H9 (cell line): ENCODE results near the gene GRAMD1B. TPM values are rescaled to one million over a fixed set of nuclear protein-coding genes. Genes with fewer than 3 reads are reported as not detected.

Experiments
- DNase-seq: peaks from one replicate; pipeline ENCODE4 v3.0.0-alpha.2; 2017
- H2AFZ ChIP-seq: one replicate; pipeline ENCODE4 v1.6.1; 2013; ENCODE audit warnings: mild to moderate bottlenecking, low read length, control low read depth, moderate library complexity
- H2AK5ac ChIP-seq: 2 replicates; pipeline ENCODE4 v1.6.1; 2013; ENCODE audit warnings: low read length, control low read depth, mixed read lengths; ENCODE audit not compliant: insufficient read length
- H2BK120ac ChIP-seq: one replicate; pipeline ENCODE4 v1.6.1; 2013; ENCODE audit warnings: low read depth, mild to moderate bottlenecking, low read length, control low read depth, inconsistent platforms; ENCODE audit not compliant: poor library complexity, severe bottlenecking
- H2BK12ac ChIP-seq: 2 replicates; pipeline ENCODE4 v1.6.1; 2013; ENCODE audit warnings: low read length, control low read depth, mixed read lengths, low read depth; ENCODE audit not compliant: insufficient read length
- H2BK15ac ChIP-seq: 2 replicates; pipeline ENCODE4 v1.6.1; 2013; ENCODE audit warnings: low read depth, low read length, control low read depth
- H2BK20ac ChIP-seq: one replicate; pipeline ENCODE4 v1.6.1; 2013; ENCODE audit warnings: low read depth, mild to moderate bottlenecking, low read length, control low read depth, inconsistent platforms; ENCODE audit not compliant: poor library complexity, severe bottlenecking
- H2BK5ac ChIP-seq: 2 replicates; pipeline ENCODE4 v1.6.1; 2013; ENCODE audit warnings: low read length, control low read depth, mixed read lengths; ENCODE audit not compliant: insufficient read length
- H3K14ac ChIP-seq: 2 replicates; pipeline ENCODE4 v1.6.1; 2013; ENCODE audit warnings: low read length, control low read depth; ENCODE audit not compliant: insufficient read depth
- H3K18ac ChIP-seq: 2 replicates; pipeline ENCODE4 v1.6.1; 2013; ENCODE audit warnings: low read depth, mild to moderate bottlenecking, mixed read lengths, low read length, control low read depth; ENCODE audit not compliant: insufficient read length
- H3K23ac ChIP-seq: 2 replicates; pipeline ENCODE4 v1.6.1; 2013; ENCODE audit warnings: low read length, control low read depth, mixed read lengths, low read depth; ENCODE audit not compliant: insufficient read length
- H3K23me2 ChIP-seq: 2 replicates; pipeline ENCODE4 v1.6.1; 2013; ENCODE audit warnings: low read depth, mild to moderate bottlenecking, mixed read lengths, low read length, control low read depth; ENCODE audit not compliant: insufficient read length, poor library complexity, severe bottlenecking
- H3K27ac ChIP-seq: 2 replicates; pipeline ENCODE4 v1.5.1; 2013; ENCODE audit warnings: low read length, control low read depth, mixed read lengths, low read depth; ENCODE audit not compliant: insufficient read length
- H3K27me3 ChIP-seq: 2 replicates; pipeline ENCODE4 v1.6.1; 2013; ENCODE audit warnings: low read length, control low read depth, inconsistent platforms; ENCODE audit not compliant: insufficient read depth
- H3K4ac ChIP-seq: 2 replicates; pipeline ENCODE4 v1.6.1; 2013; ENCODE audit warnings: low read depth, mild to moderate bottlenecking, control low read depth, inconsistent platforms, low read length, moderate library complexity
- H3K4me1 ChIP-seq: 2 replicates; pipeline ENCODE4 v1.6.1; 2013; ENCODE audit warnings: low read length, control low read depth, inconsistent platforms; ENCODE audit not compliant: insufficient read depth
- H3K4me2 ChIP-seq: 2 replicates; pipeline ENCODE4 v1.6.1; 2013; ENCODE audit warnings: low read length, control low read depth, mixed read lengths; ENCODE audit not compliant: insufficient read length, insufficient read depth
- H3K56ac ChIP-seq: 2 replicates; pipeline ENCODE4 v1.6.1; 2013; ENCODE audit warnings: low read depth, mild to moderate bottlenecking, mixed read lengths, low read length, control low read depth; ENCODE audit not compliant: insufficient read length
- H3K79me1 ChIP-seq: 2 replicates; pipeline ENCODE4 v1.6.1; 2013; ENCODE audit warnings: low read depth, mild to moderate bottlenecking, moderate library complexity, low read length, control low read depth, inconsistent platforms; ENCODE audit not compliant: insufficient read depth, poor library complexity, severe bottlenecking
- H3K79me2 ChIP-seq: 2 replicates; pipeline ENCODE4 v1.6.1; 2013; ENCODE audit warnings: low read length, control low read depth, inconsistent platforms; ENCODE audit not compliant: insufficient read depth
- H3K9ac ChIP-seq: 2 replicates; pipeline ENCODE4 v1.6.1; 2013; ENCODE audit warnings: low read length, control low read depth, mixed read lengths; ENCODE audit not compliant: insufficient read length; ENCODE audit errors: extremely low read depth
- H3K9me3 ChIP-seq: one replicate; pipeline ENCODE4 v1.6.1; 2013; ENCODE audit warnings: low read depth, low read length, inconsistent platforms; ENCODE audit not compliant: control insufficient read depth
- H3T11ph ChIP-seq: one replicate; pipeline ENCODE4 v1.6.1; 2013; ENCODE audit warnings: mild to moderate bottlenecking, low read length, control low read depth, inconsistent platforms
- H4K20me1 ChIP-seq: one replicate; pipeline ENCODE4 v1.6.1; 2013; ENCODE audit not compliant: control insufficient read depth, insufficient read length, insufficient read depth
- H4K5ac ChIP-seq: 2 replicates; pipeline ENCODE4 v1.6.1; 2013; ENCODE audit warnings: low read depth, mild to moderate bottlenecking, mixed read lengths, low read length, control low read depth; ENCODE audit not compliant: insufficient read length
- H4K8ac ChIP-seq: replicated peaks from 2 replicates; pipeline ENCODE4 v1.6.1; 2013; ENCODE audit warnings: low read length, control low read depth, mixed read lengths, low read depth; ENCODE audit not compliant: insufficient read length
- H4K91ac ChIP-seq: 2 replicates; pipeline ENCODE4 v1.6.1; 2013; ENCODE audit warnings: low read depth, mild to moderate bottlenecking, moderate library complexity, mixed read lengths, low read length, control low read depth; ENCODE audit not compliant: insufficient read length
- H3K27ac Mint-ChIP-seq, 3 experiments: 2 replicates in 2 of 3; 3 replicates in 1 of 3; pipeline ENCODE4 v1.8.0; 2020 to 2021; ENCODE audit warnings: mixed read lengths in 3 of 3, mild to moderate bottlenecking in 1 of 3, moderate library complexity in 1 of 3
- H3K27me3 Mint-ChIP-seq: 2 replicates; pipeline ENCODE4 v1.8.0; 2021; ENCODE audit warnings: low read depth, mild to moderate bottlenecking, moderate library complexity, mixed read lengths
- H3K36me3 Mint-ChIP-seq, 3 experiments: 2 replicates in 2 of 3; 3 replicates in 1 of 3; pipeline ENCODE4 v1.8.0; 2020 to 2021; ENCODE audit warnings: low read depth in 3 of 3, mixed read lengths in 3 of 3; ENCODE audit not compliant: insufficient read depth in 1 of 3
- H3K4me1 Mint-ChIP-seq, 2 experiments: 2 replicates each; pipeline ENCODE4 v1.8.0; 2020; ENCODE audit warnings: mixed read lengths in 2 of 2
- H3K4me3 Mint-ChIP-seq, 2 experiments: 2 replicates in 1 of 2; 3 replicates in 1 of 2; pipeline ENCODE4 v1.8.0; 2020 to 2021; ENCODE audit warnings: mild to moderate bottlenecking in 2 of 2, mixed read lengths in 2 of 2, moderate library complexity in 1 of 2
- H3K9me3 Mint-ChIP-seq, 2 experiments: 2 replicates in 1 of 2; 3 replicates in 1 of 2; pipeline ENCODE4 v1.8.0; 2020; ENCODE audit warnings: mild to moderate bottlenecking in 2 of 2, mixed read lengths in 2 of 2, moderate library complexity in 1 of 2
- CTCF ChIP-seq: fragments of 200-600 bp; sonication (generic); conservative IDR thresholded peaks from 3 replicates; pipeline ENCODE4 v1.8.0; 2021; ENCODE audit warnings: antibody characterized with exemption, mild to moderate bottlenecking
- WGBS: extraction: QIAGEN DNeasy Blood & Tissue Kit; methylation state at CpG from one replicate; pipeline ENCODE4 v1.1.7; 2013; ENCODE audit warnings: missing lambda C conversion rate, low lambda C conversion rate, mixed read lengths; ENCODE audit not compliant: insufficient read length; ENCODE audit errors: extremely low coverage; 5-methylcytosine and 5-hydroxymethylcytosine counted together
- total RNA-seq: library from RNA; stranded (reverse); gene quantifications from 2 replicates; pipeline ENCODE4 v1.2.1, GENCODE V29; 2021

GRAMD1B gene
- total RNA-seq, 1 experiment from 2014 or later: 25.9 TPM

DNA sequence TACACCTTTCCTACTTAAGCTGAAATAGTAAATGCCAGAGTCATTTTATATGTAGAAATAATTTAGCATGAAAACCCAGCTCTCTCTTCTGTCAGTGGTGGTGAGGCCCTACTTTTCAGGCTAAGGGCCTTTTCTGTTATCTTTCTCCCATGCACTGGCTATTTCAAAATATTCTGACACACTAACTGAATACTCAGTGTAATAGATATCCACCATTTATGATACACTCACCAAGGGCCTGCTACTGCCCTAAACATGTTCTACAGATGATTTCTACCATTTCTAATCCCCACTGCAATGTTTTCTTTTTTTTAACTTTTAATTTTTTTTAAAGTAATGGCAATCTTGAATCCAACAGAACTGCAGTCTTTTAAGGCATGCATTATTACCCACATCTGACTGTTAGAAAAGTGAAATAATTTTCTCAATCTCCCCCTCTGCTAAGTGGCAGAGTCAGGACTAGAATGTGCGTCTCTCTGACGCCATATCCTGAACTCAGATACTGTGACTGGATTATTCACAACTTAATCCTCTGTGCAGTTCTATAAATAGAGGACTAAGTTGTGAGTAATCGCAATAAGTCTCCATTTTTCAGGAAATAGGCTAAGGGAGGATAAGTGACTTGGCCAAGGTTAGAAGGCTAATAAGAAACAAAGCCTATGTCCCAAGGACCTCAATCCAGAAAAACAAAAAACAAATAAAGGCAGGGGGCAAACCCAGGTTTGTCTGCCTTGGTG, 44.0 kb downstream of the GRAMD1B start:
- no peaks in the 10 kb centered on the region for H3K4me1 ChIP-seq
- Mint-ChIP-seq H3K9me3 (no peaks in the 10 kb centered on the region), H3K27me3 (no peaks in the 10 kb centered on the region), H3K4me1 (peaks cover 41 to 48% of the 10 kb centered on the region in 2 experiments), H3K27ac (no peak overlapping the region), H3K4me3 (no peak overlapping the region), H3K36me3 (peaks cover 0 to 4% (median 1%) of the 10 kb centered on the region in 3 experiments; a peak in 2 of 7 replicates)
- H4K5ac ChIP-seq: no peak overlapping the region
- no peak overlapping the region for H2BK12ac ChIP-seq
- H3K56ac ChIP-seq: no peak overlapping the region
- no peaks in the 10 kb centered on the region for H3K23me2 ChIP-seq
- H3K9me3 ChIP-seq: no peaks in the 10 kb centered on the region
- no peaks in the 10 kb centered on the region for H3K79me2 ChIP-seq
- H3K23ac ChIP-seq: no peak overlapping the region
- no peak overlapping the region for H4K8ac ChIP-seq
- H3K9ac ChIP-seq: no peak overlapping the region
- H2AK5ac ChIP-seq: no peak overlapping the region
- no peak for TF ChIP-seq CTCF
- no peak overlapping the region for H3K4me2 ChIP-seq
- H2BK20ac ChIP-seq: no peak overlapping the region
- no peak overlapping the region for H2AFZ ChIP-seq
- no peaks in the 10 kb centered on the region for H3K79me1 ChIP-seq
- DNase-seq: no peak
- no peak overlapping the region for H2BK5ac ChIP-seq
- no peak overlapping the region for H3K18ac ChIP-seq
- H3T11ph ChIP-seq: no peak overlapping the region
- H3K27me3 ChIP-seq: no peaks in the 10 kb centered on the region
- no peak overlapping the region for H2BK15ac ChIP-seq
- H4K20me1 ChIP-seq: no peaks in the 10 kb centered on the region
- H4K91ac ChIP-seq: no peak overlapping the region
- H2BK120ac ChIP-seq: no peak overlapping the region
- no peak overlapping the region for H3K14ac ChIP-seq
- H3K4ac ChIP-seq: no peak overlapping the region
- WGBS: no CpG with 5 or more reads among the region's 3 CpGs
- H3K27ac ChIP-seq: no peak overlapping the region
